ENCODE measurements around the gene MACROD2. TPM values are rescaled to one million over a fixed set of nuclear protein-coding genes. Genes with fewer than 3 reads are reported as not detected.

MACROD2 gene
- total and polyA plus RNA-seq, 2 experiments from 2014 or later = 2.8 to 4.3 TPM

GRCh38 chr20:14698605-14699373 is 703.5 kb downstream of the MACROD2 start:
- DNase-seq (ENCODE audit: low spot score) (no peak), ATAC-seq (no peak)
- H3K9me2 ChIP-seq (ENCODE audit: insufficient read depth) = no peaks in the 10 kb centered on the region
- Mint-ChIP-seq H3K9me3 (no peaks in the 10 kb centered on the region), H3K27me3 (ENCODE audit: insufficient read depth, low read depth, poor library complexity) (no peaks in the 10 kb centered on the region), H3K27ac (no peak overlapping the region), H3K4me1 (no peaks in the 10 kb centered on the region; the same call in 2 of the 3 replicates), H3K36me3 (ENCODE audit: low read depth) (no peaks in the 10 kb centered on the region), H3K4me3 (no peak overlapping the region)
- H3K36me3 ChIP-seq (ENCODE audit: insufficient read depth) = no peaks in the 10 kb centered on the region
- H3K79me2 ChIP-seq (replicated peaks; ENCODE audit: insufficient read depth) = no peaks in the 10 kb centered on the region
- no peaks in the 10 kb centered on the region for H3K4me1 ChIP-seq (ENCODE audit: insufficient read depth)
- no peak overlapping the region for H3K4me2 ChIP-seq
- no peaks in the 10 kb centered on the region for H4K20me1 ChIP-seq (replicated peaks; ENCODE audit: insufficient read depth)
- no peak overlapping the region for H2AFZ ChIP-seq
- H3F3A ChIP-seq (replicated peaks; ENCODE audit: low read depth) = no peaks in the 10 kb centered on the region
- TF ChIP-seq NANOG (IDR thresholded peaks at IDR 0.05; ENCODE audit: borderline replicate concordance) = no peak
- no peak for TF ChIP-seq ZNF331 (CRISPR knock-in tag; IDR thresholded peaks at IDR 0.05; ENCODE audit: low read depth)
- no peak for TF ChIP-seq ZNF114 (CRISPR knock-in tag; IDR thresholded peaks at IDR 0.05)
- no peak for TF ChIP-seq CREB1 (CRISPR knock-in tag; IDR thresholded peaks at IDR 0.05; ENCODE audit: low read depth)
- no peak for TF ChIP-seq ZNF462 (CRISPR knock-in tag; IDR thresholded peaks at IDR 0.05)
- no peak for TF ChIP-seq REST (IDR thresholded peaks at IDR 0.05; ENCODE audit: unreplicated experiment)
- TF ChIP-seq CTCF (conservative IDR thresholded peaks at IDR 0.05; ENCODE audit: low read depth in 2 of 2) = no peak
- TF ChIP-seq EZH2 (IDR thresholded peaks at IDR 0.05; ENCODE audit: low read depth, unreplicated experiment) = no peak
- no peak for TF ChIP-seq POLR2AphosphoS5 (IDR thresholded peaks at IDR 0.05; ENCODE audit: low read depth)
- no peak for TF ChIP-seq EZH2phosphoT487 (IDR thresholded peaks at IDR 0.05; ENCODE audit: unreplicated experiment)
- TF ChIP-seq STAT1 (IDR thresholded peaks at IDR 0.05; ENCODE audit: unreplicated experiment) = no peak
- TF ChIP-seq JUNB (IDR thresholded peaks at IDR 0.05; ENCODE audit: unreplicated experiment) = no peak
- TF ChIP-seq ETS1 (IDR thresholded peaks at IDR 0.05) = no peak
- H3K4me3 ChIP-seq = no peak overlapping the region
- no peak overlapping the region for H3K27ac ChIP-seq (ENCODE audit: low read depth)
- no peaks in the 10 kb centered on the region for H3K27me3 ChIP-seq (ENCODE audit: insufficient read depth)

All from GM23338 (cell line).